Endothelial cell of umbilical vein (primary cell): ENCODE data around the gene RNASE13.

Experiments
- EZH2 ChIP-seq: IDR thresholded peaks from 2 replicates; pipeline ENCODE4 v1.6.1; 2012; ENCODE audit warnings: borderline replicate concordance, low read depth, mild to moderate bottlenecking, moderate library complexity, low read length, inconsistent platforms; ENCODE audit not compliant: severe bottlenecking
- JUN ChIP-seq: IDR thresholded peaks from 2 replicates; pipeline ENCODE4 v1.6.1; 2011; ENCODE audit warnings: borderline replicate concordance, low read depth; ENCODE audit not compliant: insufficient read length, insufficient read depth
- POLR2A ChIP-seq: IDR thresholded peaks from 2 replicates; pipeline ENCODE4 v1.6.1; 2012; ENCODE audit warnings: low read depth, mild to moderate bottlenecking, control low read depth, low read length
- POLR2AphosphoS5 ChIP-seq: IDR thresholded peaks from 2 replicates; pipeline ENCODE4 v1.6.1; 2012; ENCODE audit warnings: low read depth, mild to moderate bottlenecking, control low read depth, low read length, moderate library complexity; ENCODE audit not compliant: insufficient read depth
- TF ChIP-seq, protein P1 (sequence below): IDR thresholded peaks from 2 replicates; pipeline ENCODE4 v1.6.1; 2011; ENCODE audit not compliant: insufficient read depth, insufficient read length
- TF ChIP-seq, protein P2 (sequence below), 2 donors: IDR thresholded peaks; 1 replicate in 1 of 2; 2 replicates in 1 of 2; pipeline ENCODE4 v1.5.1; 2011; ENCODE audit warnings: low read length in 2 of 2, mild to moderate bottlenecking in 2 of 2, moderate library complexity in 2 of 2, control low read depth in 1 of 2, inconsistent platforms in 1 of 2, low read depth in 1 of 2; ENCODE audit not compliant: insufficient read depth in 1 of 2; ENCODE audit errors: extremely low read depth in 1 of 2

DNA sequence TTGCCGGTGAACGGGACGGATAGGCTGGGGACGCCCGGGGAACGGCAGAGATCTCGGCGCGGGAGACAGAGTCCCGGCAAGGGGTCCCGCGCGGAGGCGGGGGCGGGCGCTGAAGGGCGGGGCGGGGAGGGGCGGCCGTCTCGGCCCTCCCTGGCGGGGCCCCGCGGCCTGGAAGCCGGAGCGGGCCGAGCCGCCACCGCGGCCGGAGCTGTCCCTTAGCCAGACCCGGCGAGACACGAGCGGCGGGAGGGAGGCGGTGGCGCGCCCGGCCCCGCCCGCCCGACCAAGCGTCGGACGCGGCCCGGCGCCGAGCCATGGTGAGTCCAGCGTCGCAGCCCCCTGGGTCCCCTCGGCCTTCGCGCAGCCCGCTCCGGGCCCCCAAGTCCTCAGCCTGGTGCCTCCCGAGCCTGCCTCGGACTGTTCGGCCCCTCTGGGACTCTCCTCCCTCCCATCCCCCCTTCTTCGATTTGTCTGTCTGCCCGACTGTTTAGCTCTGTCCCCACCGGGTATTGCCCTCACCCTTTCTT, 35.5 kb upstream of the RNASE13 start, which contains the start of gene ARHGEF40:
- TF ChIP-seq POLR2A (no peak), JUN (no peak), POLR2AphosphoS5 (no peak), EZH2 (no peak)
- TF ChIP-seq, protein P1, sequence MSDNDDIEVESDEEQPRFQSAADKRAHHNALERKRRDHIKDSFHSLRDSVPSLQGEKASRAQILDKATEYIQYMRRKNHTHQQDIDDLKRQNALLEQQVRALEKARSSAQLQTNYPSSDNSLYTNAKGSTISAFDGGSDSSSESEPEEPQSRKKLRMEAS, result no peak
- TF ChIP-seq, protein P2, sequence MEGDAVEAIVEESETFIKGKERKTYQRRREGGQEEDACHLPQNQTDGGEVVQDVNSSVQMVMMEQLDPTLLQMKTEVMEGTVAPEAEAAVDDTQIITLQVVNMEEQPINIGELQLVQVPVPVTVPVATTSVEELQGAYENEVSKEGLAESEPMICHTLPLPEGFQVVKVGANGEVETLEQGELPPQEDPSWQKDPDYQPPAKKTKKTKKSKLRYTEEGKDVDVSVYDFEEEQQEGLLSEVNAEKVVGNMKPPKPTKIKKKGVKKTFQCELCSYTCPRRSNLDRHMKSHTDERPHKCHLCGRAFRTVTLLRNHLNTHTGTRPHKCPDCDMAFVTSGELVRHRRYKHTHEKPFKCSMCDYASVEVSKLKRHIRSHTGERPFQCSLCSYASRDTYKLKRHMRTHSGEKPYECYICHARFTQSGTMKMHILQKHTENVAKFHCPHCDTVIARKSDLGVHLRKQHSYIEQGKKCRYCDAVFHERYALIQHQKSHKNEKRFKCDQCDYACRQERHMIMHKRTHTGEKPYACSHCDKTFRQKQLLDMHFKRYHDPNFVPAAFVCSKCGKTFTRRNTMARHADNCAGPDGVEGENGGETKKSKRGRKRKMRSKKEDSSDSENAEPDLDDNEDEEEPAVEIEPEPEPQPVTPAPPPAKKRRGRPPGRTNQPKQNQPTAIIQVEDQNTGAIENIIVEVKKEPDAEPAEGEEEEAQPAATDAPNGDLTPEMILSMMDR (IDR thresholded peaks at IDR 0.05; ENCODE audit: extremely low read depth in 1 of 2, insufficient read depth in 1 of 2, low read depth in 1 of 2, low read length in 2 of 2), result no peak
